Measurements from ENCODE around the gene FRMPD4. TPM values are rescaled to one million over a fixed set of nuclear protein-coding genes. Genes with fewer than 3 reads are reported as not detected.

FRMPD4 gene
- total RNA-seq, 1 donor from 2014 or later: 0.08 TPM

DNA sequence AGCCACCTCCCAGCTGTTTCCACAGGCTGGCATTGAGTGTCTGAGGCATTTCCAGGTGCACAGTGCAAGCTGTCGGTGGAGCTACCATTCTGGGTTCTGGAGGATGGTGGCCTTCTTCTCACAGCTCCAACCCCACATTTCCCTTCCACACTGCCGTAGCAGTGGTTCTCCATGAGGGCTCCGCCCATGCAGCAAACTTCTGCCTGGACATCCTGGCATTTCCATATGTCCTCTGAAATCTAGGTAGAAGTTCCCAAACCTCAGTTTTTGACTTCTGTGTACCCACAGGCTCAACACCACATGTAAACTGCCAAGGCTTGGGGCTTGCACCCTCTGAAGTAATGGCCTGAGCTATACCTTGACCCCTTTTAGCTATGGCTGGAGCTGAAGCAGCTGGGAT, 10.3 kb upstream of the FRMPD4 start:
- DNase-seq (ENCODE audit: low read depth): no peak
- TF ChIP-seq, protein P1, sequence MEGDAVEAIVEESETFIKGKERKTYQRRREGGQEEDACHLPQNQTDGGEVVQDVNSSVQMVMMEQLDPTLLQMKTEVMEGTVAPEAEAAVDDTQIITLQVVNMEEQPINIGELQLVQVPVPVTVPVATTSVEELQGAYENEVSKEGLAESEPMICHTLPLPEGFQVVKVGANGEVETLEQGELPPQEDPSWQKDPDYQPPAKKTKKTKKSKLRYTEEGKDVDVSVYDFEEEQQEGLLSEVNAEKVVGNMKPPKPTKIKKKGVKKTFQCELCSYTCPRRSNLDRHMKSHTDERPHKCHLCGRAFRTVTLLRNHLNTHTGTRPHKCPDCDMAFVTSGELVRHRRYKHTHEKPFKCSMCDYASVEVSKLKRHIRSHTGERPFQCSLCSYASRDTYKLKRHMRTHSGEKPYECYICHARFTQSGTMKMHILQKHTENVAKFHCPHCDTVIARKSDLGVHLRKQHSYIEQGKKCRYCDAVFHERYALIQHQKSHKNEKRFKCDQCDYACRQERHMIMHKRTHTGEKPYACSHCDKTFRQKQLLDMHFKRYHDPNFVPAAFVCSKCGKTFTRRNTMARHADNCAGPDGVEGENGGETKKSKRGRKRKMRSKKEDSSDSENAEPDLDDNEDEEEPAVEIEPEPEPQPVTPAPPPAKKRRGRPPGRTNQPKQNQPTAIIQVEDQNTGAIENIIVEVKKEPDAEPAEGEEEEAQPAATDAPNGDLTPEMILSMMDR (IDR thresholded peaks at IDR 0.05; ENCODE audit: insufficient read depth, low read length, poor library complexity, severe bottlenecking): no peak
- Histone ChIP-seq H3K27me3 (ENCODE audit: control insufficient read depth, insufficient read depth, low read length) (no peaks in the 10 kb centered on the region), H3K36me3 (ENCODE audit: control insufficient read depth, insufficient read depth, low read length) (no peaks in the 10 kb centered on the region), H3K4me3 (ENCODE audit: low read depth, low read length) (no peak overlapping the region)

DNA sequence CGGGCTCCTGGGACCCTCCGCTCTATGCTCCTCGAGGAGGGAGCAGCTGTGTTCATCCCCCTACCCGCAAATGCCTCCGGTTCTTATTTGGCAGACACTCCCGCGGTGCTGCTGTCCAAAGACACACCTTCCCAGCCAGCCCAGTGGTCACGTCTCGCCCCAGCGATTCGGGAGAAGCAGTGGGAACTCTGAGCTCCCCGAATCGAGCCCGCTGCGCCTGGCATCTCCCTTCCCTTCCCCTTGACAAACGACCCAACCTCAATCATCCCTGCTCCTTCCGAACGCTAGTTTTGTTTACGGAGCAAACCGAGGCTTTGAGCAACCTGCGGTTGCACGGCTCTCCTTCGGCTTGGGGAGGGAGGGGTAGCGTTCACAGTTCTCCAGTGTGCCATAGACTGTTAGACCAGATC, 317 bp upstream of the FRMPD4 start:
- TF ChIP-seq, protein P1 (IDR thresholded peaks at IDR 0.05; ENCODE audit: insufficient read depth, low read length, poor library complexity, severe bottlenecking): no peak
- H3K27me3 ChIP-seq (ENCODE audit: control insufficient read depth, insufficient read depth, low read length): peaks cover 24% of the 10 kb centered on the region
- no peak for DNase-seq (ENCODE audit: low read depth)

DNA sequence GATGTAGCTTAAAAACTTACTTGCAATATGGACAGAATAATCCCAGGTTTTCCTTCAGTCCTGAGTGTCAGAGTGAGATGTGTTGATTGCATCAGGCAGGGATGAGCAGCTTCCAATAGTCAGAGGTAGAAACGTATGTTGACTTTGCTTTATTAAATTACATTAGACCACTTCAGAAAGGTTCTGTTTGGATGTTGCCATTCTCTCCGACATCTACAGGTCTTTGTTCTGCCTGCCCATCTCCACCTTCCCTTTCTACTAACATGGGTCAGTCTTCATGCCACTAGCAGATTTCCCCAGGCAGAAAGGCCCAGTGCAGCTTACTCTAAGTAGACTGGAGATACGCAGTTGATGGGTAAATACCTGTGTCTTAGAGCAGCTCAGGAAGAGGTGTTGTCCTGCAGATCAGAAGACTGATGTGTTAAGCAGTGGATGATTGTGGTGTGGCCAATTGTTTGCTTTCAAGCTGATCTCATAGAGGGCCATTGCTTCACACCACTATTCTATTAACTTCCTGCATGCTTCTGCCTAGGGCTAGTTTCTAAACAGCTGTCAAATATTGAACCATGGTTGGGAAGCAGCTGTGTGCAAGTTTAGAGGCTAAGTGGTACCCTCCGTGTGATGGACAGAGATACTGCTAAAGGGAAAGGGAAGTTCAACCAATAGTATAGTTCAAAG, 1.8 kb downstream of the FRMPD4 start:
- DNase-seq (ENCODE audit: low read depth): no peak
- Histone ChIP-seq H3K4me3 (ENCODE audit: low read depth, low read length) (no peak overlapping the region), H3K27me3 (ENCODE audit: control insufficient read depth, insufficient read depth, low read length) (peaks cover 24% of the 10 kb centered on the region), H3K36me3 (ENCODE audit: control insufficient read depth, insufficient read depth, low read length) (no peaks in the 10 kb centered on the region)
- TF ChIP-seq, protein P1 (IDR thresholded peaks at IDR 0.05; ENCODE audit: insufficient read depth, low read length, poor library complexity, severe bottlenecking): no peak

More for the DNA sequence above, 317 bp upstream of the FRMPD4 start:
- H3K36me3 ChIP-seq (ENCODE audit: control insufficient read depth, insufficient read depth, low read length): no peaks in the 10 kb centered on the region
- H3K4me3 ChIP-seq (ENCODE audit: low read depth, low read length): peak overlapping the region; percentile 39

DNA sequence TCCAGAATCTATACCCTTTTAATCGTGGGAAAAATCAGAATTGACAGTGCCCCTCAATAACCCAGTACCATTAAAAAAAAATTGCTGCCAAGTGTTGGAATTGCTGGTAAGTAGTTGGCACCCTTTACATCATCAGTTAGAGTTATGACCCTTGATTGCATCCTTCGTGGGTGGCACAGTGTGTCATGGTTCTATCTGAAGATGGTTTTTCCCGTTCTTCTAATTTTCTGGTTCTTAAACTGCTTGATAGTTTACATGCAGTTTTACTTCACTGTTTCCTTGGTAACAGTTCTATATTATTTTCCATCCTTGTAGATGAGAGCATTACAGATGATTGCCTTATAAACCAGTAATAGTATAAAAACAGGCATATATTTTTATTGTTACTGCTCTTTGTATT, 3.2 kb downstream of the FRMPD4 start:
- H3K4me3 ChIP-seq (ENCODE audit: low read depth, low read length): no peak overlapping the region
- no peak for DNase-seq (ENCODE audit: low read depth)
- peaks cover 24% of the 10 kb centered on the region for H3K27me3 ChIP-seq (ENCODE audit: control insufficient read depth, insufficient read depth, low read length)
- no peaks in the 10 kb centered on the region for H3K36me3 ChIP-seq (ENCODE audit: control insufficient read depth, insufficient read depth, low read length)
- TF ChIP-seq, protein P1 (IDR thresholded peaks at IDR 0.05; ENCODE audit: insufficient read depth, low read length, poor library complexity, severe bottlenecking): no peak

DNA sequence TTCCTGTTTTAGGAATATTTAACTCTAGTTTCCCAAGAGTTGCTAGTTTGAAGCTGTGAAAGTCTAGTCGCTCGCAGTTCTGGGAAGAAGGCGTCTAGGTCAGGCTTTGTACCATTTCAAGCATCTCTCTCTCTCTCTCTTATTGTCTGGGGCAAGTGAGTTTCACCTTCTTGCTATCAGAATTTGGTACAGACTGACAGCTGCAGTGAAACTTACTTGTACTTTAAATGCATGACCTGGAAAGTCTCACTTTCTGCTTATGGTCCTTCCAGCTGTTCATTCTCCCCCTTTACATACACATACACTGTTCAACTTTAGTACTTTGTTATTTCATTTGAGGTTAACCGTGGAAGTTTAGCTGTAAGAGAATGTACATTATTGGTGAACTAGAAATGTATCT, 4.4 kb downstream of the FRMPD4 start:
- Histone ChIP-seq H3K4me3 (ENCODE audit: low read depth, low read length) (no peak overlapping the region), H3K36me3 (ENCODE audit: control insufficient read depth, insufficient read depth, low read length) (no peaks in the 10 kb centered on the region), H3K27me3 (ENCODE audit: control insufficient read depth, insufficient read depth, low read length) (peaks cover 20% of the 10 kb centered on the region)
- TF ChIP-seq, protein P1 (IDR thresholded peaks at IDR 0.05; ENCODE audit: insufficient read depth, low read length, poor library complexity, severe bottlenecking): no peak
- no peak for DNase-seq (ENCODE audit: low read depth)

DNA sequence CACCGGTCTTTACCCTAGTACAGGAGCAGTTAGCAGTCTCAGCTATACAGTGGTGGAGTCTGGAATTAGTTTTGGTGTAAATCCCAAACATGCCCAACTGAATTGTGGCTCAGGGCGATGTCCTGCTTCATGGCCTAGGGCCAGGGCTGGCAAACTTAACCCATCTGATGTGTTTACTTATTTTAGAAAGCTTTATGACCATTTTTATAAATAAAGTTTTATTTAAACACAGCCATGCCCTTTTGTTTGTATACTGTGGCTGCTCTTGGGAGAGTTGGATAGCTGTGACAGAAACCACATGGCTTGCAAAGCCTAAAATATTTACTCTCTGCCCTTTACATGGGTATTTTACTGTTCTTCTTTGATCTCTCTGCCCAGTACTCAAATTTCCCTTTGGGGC, 7.1 kb downstream of the FRMPD4 start:
- no peaks in the 10 kb centered on the region for H3K36me3 ChIP-seq (ENCODE audit: control insufficient read depth, insufficient read depth, low read length)
- H3K27me3 ChIP-seq (ENCODE audit: control insufficient read depth, insufficient read depth, low read length): no peaks in the 10 kb centered on the region
- TF ChIP-seq, protein P1 (IDR thresholded peaks at IDR 0.05; ENCODE audit: insufficient read depth, low read length, poor library complexity, severe bottlenecking): no peak

More for the DNA sequence above, 7.1 kb downstream of the FRMPD4 start:
- H3K4me3 ChIP-seq (ENCODE audit: low read depth, low read length): no peak overlapping the region
- DNase-seq (ENCODE audit: low read depth): no peak

Measured in kidney epithelial cell (primary cell).